ENCODE data around the gene FAM53B.

Gene FAM53B

DNA sequence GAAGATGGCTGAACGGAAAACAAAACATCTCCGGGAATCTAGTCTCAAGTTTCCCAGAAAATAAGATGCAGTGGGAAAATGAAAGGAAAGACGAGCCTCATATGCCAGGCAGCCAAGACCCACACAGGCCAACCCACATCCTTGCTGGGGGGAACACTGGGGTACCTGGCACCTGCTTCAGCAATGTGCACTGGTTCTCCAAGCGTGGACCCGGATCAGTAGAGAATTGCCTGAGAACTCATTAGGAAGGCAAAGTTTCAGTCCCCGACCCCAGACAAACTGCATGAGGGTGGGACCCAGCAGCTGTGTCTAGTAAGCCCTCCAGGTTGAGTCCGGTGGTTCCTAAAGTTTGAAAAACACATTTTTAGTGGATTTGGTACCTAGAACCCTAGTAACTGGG lies 18.4 kb downstream of the FAM53B start:
- H3K27me3 ChIP-seq (ENCODE audit: control insufficient read depth, insufficient read depth, low read length): no peaks in the 10 kb centered on the region
- no peak overlapping the region for H3K9ac ChIP-seq (ENCODE audit: low read length)
- no peaks in the 10 kb centered on the region for H3K36me3 ChIP-seq (ENCODE audit: control insufficient read depth, insufficient read depth, low read length)
- H3K4me3 ChIP-seq (ENCODE audit: low read depth, low read length): no peak overlapping the region
- no peaks in the 10 kb centered on the region for H3K9me3 ChIP-seq (ENCODE audit: control insufficient read depth, insufficient read depth, low read depth, low read length)
- peaks cover 36% of the 10 kb centered on the region for H3K4me1 ChIP-seq (ENCODE audit: control insufficient read depth, insufficient read depth, low read length)
- H3K27ac ChIP-seq (ENCODE audit: low read depth, low read length): no peak overlapping the region

- no peaks in the 10 kb centered on the region for H3K27me3 ChIP-seq (ENCODE audit: control insufficient read depth, insufficient read depth, low read length)
- no peaks in the 10 kb centered on the region for H3K9me3 ChIP-seq (ENCODE audit: control insufficient read depth, insufficient read depth, low read depth, low read length)
- peaks cover 36% of the 10 kb centered on the region for H3K4me1 ChIP-seq (ENCODE audit: control insufficient read depth, insufficient read depth, low read length)
- no peak overlapping the region for H3K4me3 ChIP-seq (ENCODE audit: low read depth, low read length)
- no peak overlapping the region for H3K9ac ChIP-seq (ENCODE audit: low read length)
- H3K27ac ChIP-seq (ENCODE audit: low read depth, low read length): no peak overlapping the region
- H3K36me3 ChIP-seq (ENCODE audit: control insufficient read depth, insufficient read depth, low read length): no peaks in the 10 kb centered on the region
These were observed 19.0 kb downstream of the FAM53B start for GRCh38 chr10:124725171-124725631.

DNA sequence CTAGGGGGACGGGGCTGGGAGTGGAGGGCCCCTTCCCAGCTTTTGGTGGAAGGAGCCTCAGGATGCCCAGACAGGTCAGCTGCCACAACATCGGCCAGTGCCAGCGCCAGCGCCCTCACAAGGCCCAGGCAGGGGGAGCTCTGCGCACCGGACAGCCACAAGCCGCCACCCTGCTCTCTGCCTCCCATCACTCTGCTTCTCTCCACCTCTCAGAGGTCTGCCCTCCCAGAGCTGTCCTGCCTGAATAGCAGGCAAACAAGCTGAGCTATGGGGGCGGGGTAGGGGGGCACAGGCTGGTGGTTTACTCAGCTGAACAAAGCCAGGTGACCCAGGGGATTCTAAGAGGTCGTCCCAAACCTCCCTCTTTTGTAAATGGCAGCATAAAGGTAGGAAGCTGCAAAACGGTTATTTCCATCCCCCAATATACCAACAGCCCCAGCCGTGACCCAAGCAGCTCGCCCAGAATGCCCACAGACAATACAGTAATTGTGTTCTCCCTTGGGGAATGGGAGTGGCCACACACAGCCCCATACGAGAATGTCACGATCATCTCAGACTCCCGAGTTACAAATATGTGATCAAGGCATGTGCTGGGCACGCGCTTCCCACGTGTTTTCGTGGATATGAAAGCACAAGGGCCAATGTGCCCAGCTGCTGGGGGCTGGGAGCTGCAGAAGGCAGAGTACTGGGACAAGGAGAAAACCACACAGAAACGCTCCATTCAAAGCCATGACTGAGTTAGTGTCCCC lies 19.7 kb downstream of the FAM53B start:
- Histone ChIP-seq H3K9ac (ENCODE audit: low read length) (no peak overlapping the region), H3K27ac (ENCODE audit: low read depth, low read length) (no peak overlapping the region), H3K4me1 (ENCODE audit: control insufficient read depth, insufficient read depth, low read length) (peaks cover 35% of the 10 kb centered on the region), H3K27me3 (ENCODE audit: control insufficient read depth, insufficient read depth, low read length) (no peaks in the 10 kb centered on the region), H3K9me3 (ENCODE audit: control insufficient read depth, insufficient read depth, low read depth, low read length) (no peaks in the 10 kb centered on the region), H3K36me3 (ENCODE audit: control insufficient read depth, insufficient read depth, low read length) (no peaks in the 10 kb centered on the region), H3K4me3 (ENCODE audit: low read depth, low read length) (no peak overlapping the region)

- H3K9me3 ChIP-seq (ENCODE audit: control insufficient read depth, insufficient read depth, low read depth, low read length): no peaks in the 10 kb centered on the region
- no peaks in the 10 kb centered on the region for H3K27me3 ChIP-seq (ENCODE audit: control insufficient read depth, insufficient read depth, low read length)
- H3K4me3 ChIP-seq (ENCODE audit: low read depth, low read length): no peak overlapping the region
- H3K9ac ChIP-seq (ENCODE audit: low read length): peak overlapping the region; percentile 17
- H3K36me3 ChIP-seq (ENCODE audit: control insufficient read depth, insufficient read depth, low read length): no peaks in the 10 kb centered on the region
- peaks cover 29% of the 10 kb centered on the region for H3K4me1 ChIP-seq (ENCODE audit: control insufficient read depth, insufficient read depth, low read length)
- H3K27ac ChIP-seq (ENCODE audit: low read depth, low read length): 0 out of 2 replicates have a peak overlapping the region, but pooled peaks have one; percentile 10
These were observed 20.4 kb downstream of the FAM53B start for GRCh38 chr10:124723826-124724225.

DNA sequence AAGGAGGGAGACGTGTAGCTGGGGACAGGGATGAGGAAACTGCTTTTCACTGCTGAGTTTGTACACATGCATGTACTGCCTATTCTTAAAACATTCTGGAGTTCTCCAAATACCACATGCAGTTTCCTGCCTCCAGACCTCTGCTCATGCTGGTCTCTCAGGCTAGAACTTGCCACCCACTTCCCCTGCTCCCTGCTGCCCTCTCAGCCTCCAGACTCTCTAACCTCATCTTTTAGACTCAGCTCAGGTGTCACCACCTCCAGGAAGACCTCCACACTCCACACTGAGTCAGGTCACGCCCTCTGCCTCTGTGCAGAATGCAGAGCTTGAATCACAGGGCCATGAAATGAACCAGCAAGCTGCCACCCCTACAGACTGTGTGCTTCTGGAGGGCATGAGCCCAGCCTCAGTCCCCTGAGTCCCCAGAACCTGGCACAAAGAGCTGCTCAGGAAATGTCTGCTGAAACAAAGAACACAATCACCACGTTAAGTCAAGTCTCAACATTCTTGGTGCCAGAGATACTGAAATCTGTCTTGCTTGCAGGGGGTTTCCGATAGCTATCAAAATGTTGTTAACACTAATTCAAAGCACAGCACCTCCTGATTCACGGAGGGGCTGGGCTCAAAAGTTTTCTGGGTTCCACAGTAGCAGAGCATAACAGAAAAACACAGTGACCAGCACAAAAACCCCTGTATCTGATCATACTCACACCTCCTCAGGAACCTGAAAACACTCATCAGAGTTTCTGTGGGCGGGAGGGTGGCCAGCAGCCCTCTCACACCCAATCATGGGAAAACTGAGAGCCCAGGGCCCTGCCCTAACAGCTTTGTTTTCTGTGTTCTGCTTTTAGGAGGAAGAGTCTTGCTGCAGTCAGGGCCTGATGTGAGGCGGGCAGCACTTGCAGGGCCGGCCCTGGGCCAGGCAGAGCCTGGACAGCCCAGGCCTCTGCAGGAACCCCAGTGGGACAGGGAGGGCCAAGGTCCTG lies 21.1 kb downstream of the FAM53B start:
- no peak overlapping the region for H3K4me3 ChIP-seq (ENCODE audit: low read depth, low read length)
- H3K4me1 ChIP-seq (ENCODE audit: control insufficient read depth, insufficient read depth, low read length): peaks cover 24% of the 10 kb centered on the region
- H3K9ac ChIP-seq (ENCODE audit: low read length): no peak overlapping the region
- no peaks in the 10 kb centered on the region for H3K9me3 ChIP-seq (ENCODE audit: control insufficient read depth, insufficient read depth, low read depth, low read length)
- H3K36me3 ChIP-seq (ENCODE audit: control insufficient read depth, insufficient read depth, low read length): no peaks in the 10 kb centered on the region
- H3K27ac ChIP-seq (ENCODE audit: low read depth, low read length): 0 out of 2 replicates have a peak overlapping the region, but pooled peaks have one; percentile 10
- no peaks in the 10 kb centered on the region for H3K27me3 ChIP-seq (ENCODE audit: control insufficient read depth, insufficient read depth, low read length)

DNA sequence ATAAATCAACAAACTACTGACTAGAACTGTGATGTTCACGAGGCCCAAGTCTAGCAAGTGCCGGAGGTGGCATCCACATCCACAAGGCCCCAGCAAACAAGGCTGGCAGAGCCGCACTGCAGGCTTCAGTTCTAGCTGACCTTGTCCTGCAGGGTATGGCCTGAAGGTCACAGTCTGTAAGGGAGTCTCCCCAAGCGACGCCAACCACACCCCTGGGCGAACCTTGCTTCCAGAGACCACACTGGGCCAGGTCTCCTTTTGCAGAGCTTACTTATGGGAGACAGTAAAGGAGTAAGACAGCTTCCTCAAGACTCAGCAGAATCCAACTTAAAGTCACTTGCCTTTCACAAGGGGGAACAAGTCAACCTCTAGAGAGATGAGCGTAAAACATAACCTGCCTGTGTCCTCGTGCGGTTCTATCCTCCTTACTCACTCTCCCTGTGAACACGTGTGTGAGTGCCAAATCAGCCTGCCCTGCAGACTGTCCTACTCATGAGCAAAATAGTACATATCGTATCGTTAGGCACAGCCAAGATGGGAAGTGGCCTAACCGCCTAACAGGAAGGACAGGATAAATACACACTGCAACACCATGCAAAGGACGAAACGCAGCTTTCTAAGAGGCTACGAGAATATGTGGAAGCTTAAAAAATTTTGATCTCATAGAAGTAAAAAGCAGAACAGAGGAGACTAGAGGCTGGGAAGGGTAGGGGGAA lies 22.7 kb downstream of the FAM53B start:
- Histone ChIP-seq H3K4me3 (ENCODE audit: low read depth, low read length) (no peak overlapping the region), H3K4me1 (ENCODE audit: control insufficient read depth, insufficient read depth, low read length) (peaks cover 21% of the 10 kb centered on the region), H3K9me3 (ENCODE audit: control insufficient read depth, insufficient read depth, low read depth, low read length) (no peaks in the 10 kb centered on the region), H3K27ac (ENCODE audit: low read depth, low read length) (no peak overlapping the region), H3K36me3 (ENCODE audit: control insufficient read depth, insufficient read depth, low read length) (no peaks in the 10 kb centered on the region), H3K9ac (ENCODE audit: low read length) (no peak overlapping the region), H3K27me3 (ENCODE audit: control insufficient read depth, insufficient read depth, low read length) (no peaks in the 10 kb centered on the region)

DNA sequence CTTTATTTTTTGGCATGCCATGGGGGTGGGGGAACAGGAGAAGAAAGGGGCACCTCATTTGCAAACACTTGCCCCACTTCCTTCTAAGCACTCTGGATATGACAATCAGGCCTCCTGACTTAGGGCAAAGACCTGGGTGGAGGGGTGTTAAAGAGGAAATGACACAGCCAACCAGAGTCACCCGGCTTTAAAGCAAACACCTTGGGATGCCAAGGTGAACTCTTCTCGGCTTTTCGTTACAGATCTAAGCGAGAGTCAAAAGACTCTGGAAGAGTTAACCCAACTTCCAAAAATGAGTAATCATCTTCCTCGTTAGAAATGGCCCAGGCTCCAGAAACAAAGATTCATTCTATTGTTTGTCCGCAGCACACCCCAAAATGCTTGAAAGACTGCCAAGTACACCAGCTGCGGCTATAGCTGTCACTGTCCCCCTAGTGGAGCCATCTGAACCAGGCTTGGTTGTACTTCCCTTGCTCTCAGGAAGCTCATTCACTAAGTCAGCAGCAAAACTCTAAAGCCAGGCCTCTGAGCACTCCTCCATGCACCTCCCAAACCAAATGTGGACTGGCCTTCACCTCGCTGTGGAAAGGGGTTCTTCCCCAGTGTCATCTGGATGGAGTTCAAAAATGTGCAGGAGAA lies 24.8 kb downstream of the FAM53B start:
- Histone ChIP-seq H3K9ac (ENCODE audit: low read length) (no peak overlapping the region), H3K4me1 (ENCODE audit: control insufficient read depth, insufficient read depth, low read length) (peaks cover 17% of the 10 kb centered on the region), H3K27ac (ENCODE audit: low read depth, low read length) (no peak overlapping the region)

GRCh38 chr10:124717911-124718741 lies 26.1 kb downstream of the FAM53B start:
- no peaks in the 10 kb centered on the region for H3K36me3 ChIP-seq (ENCODE audit: control insufficient read depth, insufficient read depth, low read length)
- no peaks in the 10 kb centered on the region for H3K27me3 ChIP-seq (ENCODE audit: control insufficient read depth, insufficient read depth, low read length)
- no peaks in the 10 kb centered on the region for H3K9me3 ChIP-seq (ENCODE audit: control insufficient read depth, insufficient read depth, low read depth, low read length)
- H3K27ac ChIP-seq (ENCODE audit: low read depth, low read length): no peak overlapping the region
- no peak overlapping the region for H3K4me3 ChIP-seq (ENCODE audit: low read depth, low read length)
- H3K9ac ChIP-seq (ENCODE audit: low read length): no peak overlapping the region
- peaks cover 10% of the 10 kb centered on the region; the same call in 1 of the 2 replicates for H3K4me1 ChIP-seq (ENCODE audit: control insufficient read depth, insufficient read depth, low read length)

More for the DNA sequence above, 24.8 kb downstream of the FAM53B start:
- H3K27me3 ChIP-seq (ENCODE audit: control insufficient read depth, insufficient read depth, low read length): no peaks in the 10 kb centered on the region
- no peaks in the 10 kb centered on the region for H3K9me3 ChIP-seq (ENCODE audit: control insufficient read depth, insufficient read depth, low read depth, low read length)
- no peaks in the 10 kb centered on the region for H3K36me3 ChIP-seq (ENCODE audit: control insufficient read depth, insufficient read depth, low read length)
- no peak overlapping the region for H3K4me3 ChIP-seq (ENCODE audit: low read depth, low read length)

GRCh38 chr10:124717041-124717757 lies 27.0 kb downstream of the FAM53B start:
- H3K9ac ChIP-seq (ENCODE audit: low read length): no peak overlapping the region
- no peaks in the 10 kb centered on the region for H3K27me3 ChIP-seq (ENCODE audit: control insufficient read depth, insufficient read depth, low read length)
- H3K9me3 ChIP-seq (ENCODE audit: control insufficient read depth, insufficient read depth, low read depth, low read length): no peaks in the 10 kb centered on the region
- no peak overlapping the region for H3K27ac ChIP-seq (ENCODE audit: low read depth, low read length)
- H3K36me3 ChIP-seq (ENCODE audit: control insufficient read depth, insufficient read depth, low read length): no peaks in the 10 kb centered on the region
- H3K4me1 ChIP-seq (ENCODE audit: control insufficient read depth, insufficient read depth, low read length): peaks cover 6% of the 10 kb centered on the region; the same call in 1 of the 2 replicates
- H3K4me3 ChIP-seq (ENCODE audit: low read depth, low read length): no peak overlapping the region

Data from HUES6 (cell line).